ENCODE measurements around the gene NPAS3. TPM values are rescaled to one million over a fixed set of nuclear protein-coding genes. Genes with fewer than 3 reads are reported as not detected.

NPAS3 gene
- total RNA-seq, 1 experiment from 2014 or later, result not detected

DNA sequence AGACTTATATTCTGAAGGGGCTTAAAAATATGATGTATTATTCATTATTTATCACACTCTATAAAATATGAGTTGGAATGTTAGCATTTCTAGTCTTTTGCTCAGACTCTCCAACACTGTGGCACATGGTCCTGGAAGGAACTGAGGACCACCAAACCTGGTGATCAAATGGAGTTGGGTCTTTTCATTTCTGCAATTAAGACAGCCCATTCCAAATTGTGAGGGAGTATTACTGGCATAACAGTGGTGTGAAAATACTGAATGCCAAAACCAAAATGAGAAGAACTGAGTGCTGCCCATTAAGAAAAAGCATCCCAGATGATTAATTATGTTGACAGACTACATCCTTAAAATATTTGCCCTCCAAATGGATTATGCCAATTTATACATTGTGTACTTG, 90.8 kb downstream of the NPAS3 start:
- H4K20me1 ChIP-seq (ENCODE audit: insufficient read depth), result no peaks in the 10 kb centered on the region
- no peak for DNase-seq (ENCODE audit: low read depth, low spot score)
- ChIA-PET CTCF (no interaction called here), POLR2A (no interaction called here), RAD21 (ENCODE audit: low non-redundant PET in 1 of 2, low total read pairs in 2 of 2, uncharacterized antibody in 2 of 2, unreplicated experiment in 2 of 2) (no interaction called here)
- no peaks in the 10 kb centered on the region for H3K4me1 ChIP-seq (ENCODE audit: control insufficient read depth in 1 of 2, insufficient read depth in 2 of 2, low read length in 2 of 2)
- H3K9me2 ChIP-seq (ENCODE audit: insufficient read depth), result no peaks in the 10 kb centered on the region
- H3K4me3 ChIP-seq (replicated peaks in 1 of 2; ENCODE audit: low read depth in 1 of 2, low read length in 2 of 2), result no peak overlapping the region
- H3K79me2 ChIP-seq (ENCODE audit: insufficient read depth, low read length), result no peaks in the 10 kb centered on the region
- no peak overlapping the region for H3K27ac ChIP-seq (ENCODE audit: low read depth, low read length)
- no peaks in the 10 kb centered on the region for H3K9me3 ChIP-seq (ENCODE audit: control insufficient read depth in 1 of 2, insufficient read depth in 1 of 2, low read depth in 1 of 2, low read length in 2 of 2)
- BruUV-seq (replicated peaks), result no TSS peak
- H3K27me3 ChIP-seq (ENCODE audit: insufficient read depth, low read length), result no peaks in the 10 kb centered on the region
- no peak for ATAC-seq
- H2AFZ ChIP-seq (ENCODE audit: low read depth, low read length, poor library complexity, severe bottlenecking), result no peak overlapping the region
- no peaks in the 10 kb centered on the region for H3K36me3 ChIP-seq (ENCODE audit: control insufficient read depth in 1 of 2, insufficient read depth in 2 of 2, low read length in 2 of 2)
- no peak for TF ChIP-seq YY1 (IDR thresholded peaks at IDR 0.05; ENCODE audit: extremely low read depth, insufficient replicate concordance, low read depth, low read length)
- TF ChIP-seq, protein P1, sequence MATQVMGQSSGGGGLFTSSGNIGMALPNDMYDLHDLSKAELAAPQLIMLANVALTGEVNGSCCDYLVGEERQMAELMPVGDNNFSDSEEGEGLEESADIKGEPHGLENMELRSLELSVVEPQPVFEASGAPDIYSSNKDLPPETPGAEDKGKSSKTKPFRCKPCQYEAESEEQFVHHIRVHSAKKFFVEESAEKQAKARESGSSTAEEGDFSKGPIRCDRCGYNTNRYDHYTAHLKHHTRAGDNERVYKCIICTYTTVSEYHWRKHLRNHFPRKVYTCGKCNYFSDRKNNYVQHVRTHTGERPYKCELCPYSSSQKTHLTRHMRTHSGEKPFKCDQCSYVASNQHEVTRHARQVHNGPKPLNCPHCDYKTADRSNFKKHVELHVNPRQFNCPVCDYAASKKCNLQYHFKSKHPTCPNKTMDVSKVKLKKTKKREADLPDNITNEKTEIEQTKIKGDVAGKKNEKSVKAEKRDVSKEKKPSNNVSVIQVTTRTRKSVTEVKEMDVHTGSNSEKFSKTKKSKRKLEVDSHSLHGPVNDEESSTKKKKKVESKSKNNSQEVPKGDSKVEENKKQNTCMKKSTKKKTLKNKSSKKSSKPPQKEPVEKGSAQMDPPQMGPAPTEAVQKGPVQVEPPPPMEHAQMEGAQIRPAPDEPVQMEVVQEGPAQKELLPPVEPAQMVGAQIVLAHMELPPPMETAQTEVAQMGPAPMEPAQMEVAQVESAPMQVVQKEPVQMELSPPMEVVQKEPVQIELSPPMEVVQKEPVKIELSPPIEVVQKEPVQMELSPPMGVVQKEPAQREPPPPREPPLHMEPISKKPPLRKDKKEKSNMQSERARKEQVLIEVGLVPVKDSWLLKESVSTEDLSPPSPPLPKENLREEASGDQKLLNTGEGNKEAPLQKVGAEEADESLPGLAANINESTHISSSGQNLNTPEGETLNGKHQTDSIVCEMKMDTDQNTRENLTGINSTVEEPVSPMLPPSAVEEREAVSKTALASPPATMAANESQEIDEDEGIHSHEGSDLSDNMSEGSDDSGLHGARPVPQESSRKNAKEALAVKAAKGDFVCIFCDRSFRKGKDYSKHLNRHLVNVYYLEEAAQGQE (IDR thresholded peaks at IDR 0.05; ENCODE audit: low read depth), result no peak
- no peak for TF ChIP-seq POLR2AphosphoS5 (IDR thresholded peaks at IDR 0.05; ENCODE audit: low read depth, low read length)
- no peak for TF ChIP-seq EZH2 (IDR thresholded peaks at IDR 0.05)
- no peak for TF ChIP-seq SP1 (IDR thresholded peaks at IDR 0.05; ENCODE audit: low read depth)
- no peak for TF ChIP-seq SRF (IDR thresholded peaks at IDR 0.05; ENCODE audit: low read depth)
- no peak for TF ChIP-seq ELF1 (IDR thresholded peaks at IDR 0.05; ENCODE audit: borderline replicate concordance, low read depth)
- TF ChIP-seq RAD21 (IDR thresholded peaks at IDR 0.05; ENCODE audit: low read depth), result no peak
- no peak for TF ChIP-seq TCF7L2 (IDR thresholded peaks at IDR 0.05; ENCODE audit: borderline replicate concordance, extremely low read depth, insufficient read depth, insufficient read length)
- no peak for TF ChIP-seq EGR1 (IDR thresholded peaks at IDR 0.05; ENCODE audit: low read depth)
- no peak overlapping the region for H3K9ac ChIP-seq (ENCODE audit: low read length)
- intact Hi-C loops (cut with micrococcal nuclease), result no loop called here
- no peak overlapping the region for H3K4me2 ChIP-seq (ENCODE audit: low read length)
